Cerebellar cortex (tissue), 1 donor: ENCODE measurements around the gene TTC39C.
A peak's percentile ranks its signal among the peaks of the same experiment; 100 is the strongest.
"Not testable (repeated sequence)": the region's sequence is repeated elsewhere in the genome, so short reads cannot be mapped to it uniquely, and the experiment has no call there.

Experiments used
- DNase-seq: peaks from one replicate; pipeline ENCODE4 v3.0.0-alpha.2; 2015; ENCODE audit warnings: low spot score

TTC39C gene

DNA sequence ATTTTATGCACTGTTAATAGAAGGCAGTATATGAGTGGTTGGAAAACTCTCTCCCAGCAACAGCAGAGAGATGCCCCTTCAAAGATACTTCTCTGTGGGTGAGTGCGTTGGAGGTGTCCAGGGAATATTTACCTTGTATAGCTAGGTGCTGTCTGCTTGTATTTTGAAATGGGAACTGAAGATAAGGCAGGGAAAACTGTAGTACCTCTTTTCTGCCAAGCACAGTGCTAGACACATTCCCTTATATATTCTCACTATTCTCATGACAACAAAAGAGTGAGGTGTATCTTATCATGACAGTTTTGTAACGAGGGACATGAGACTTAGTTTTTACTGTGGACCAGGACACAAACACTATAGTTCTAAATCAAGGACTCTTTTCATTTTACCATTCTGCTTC, 2.1 kb downstream of the TTC39C start:
- peak; percentile 42 for DNase-seq

DNA sequence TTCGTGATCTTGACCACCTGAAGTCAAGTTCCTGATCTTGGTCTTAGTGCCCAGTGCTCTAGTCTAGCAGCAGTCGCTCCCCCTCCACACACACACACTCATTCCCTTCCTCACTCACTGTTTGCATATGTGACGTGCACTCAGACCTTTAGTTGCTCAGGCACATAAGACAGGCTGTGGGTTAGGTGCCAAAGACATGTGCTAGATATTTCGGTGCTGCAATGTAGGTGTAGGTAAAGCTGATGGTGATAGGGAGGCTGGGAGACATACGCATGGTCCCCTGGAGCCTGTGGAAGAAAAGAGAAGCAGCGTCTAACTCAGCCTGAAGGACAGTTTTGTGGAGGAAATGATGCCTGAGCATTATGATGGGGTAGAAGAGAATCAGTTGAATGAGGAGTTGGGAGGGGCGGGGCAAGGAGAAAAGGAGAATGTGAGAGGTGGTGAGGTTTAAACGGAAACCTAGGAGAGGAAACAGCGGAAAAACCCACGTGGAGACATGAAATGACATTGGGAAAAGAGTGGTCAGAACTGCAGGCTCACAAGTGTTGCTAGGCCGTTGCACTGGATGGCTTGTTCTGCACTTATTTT, 3.8 kb downstream of the TTC39C start:
- no peak for DNase-seq

DNA sequence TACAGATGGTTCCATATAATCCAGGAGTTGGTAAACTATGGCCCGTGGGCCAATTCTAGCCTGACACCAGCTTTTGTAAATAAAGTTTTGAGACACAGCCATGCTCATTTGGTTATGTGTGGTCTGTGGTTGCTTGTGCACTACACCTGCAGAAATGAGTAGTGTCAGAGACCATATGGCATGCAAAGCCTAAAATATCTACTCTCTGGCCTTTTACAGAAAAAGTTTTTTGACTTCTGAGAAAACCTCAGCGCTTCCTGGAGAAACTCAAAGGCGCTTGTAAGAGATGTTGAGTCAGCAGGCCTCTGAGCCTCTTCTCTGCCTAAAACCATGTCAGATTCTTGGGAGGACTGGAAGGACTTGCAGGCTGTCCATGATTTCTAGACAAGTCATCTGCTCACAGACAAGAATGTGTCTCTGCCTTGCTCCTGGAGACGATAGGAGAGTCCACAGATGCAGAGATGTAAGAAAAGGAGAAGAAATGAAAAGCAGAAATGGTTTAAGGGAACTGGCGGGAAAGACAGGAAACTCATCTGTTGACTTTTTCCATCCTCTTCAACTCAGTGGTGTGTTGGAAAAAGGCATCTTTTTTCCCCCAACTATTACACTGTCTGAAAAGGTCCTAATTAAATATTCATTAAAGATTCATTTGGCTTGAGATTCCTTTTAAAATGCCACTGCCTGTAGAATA, 5.2 kb downstream of the TTC39C start:
- DNase-seq, result no peak

DNA sequence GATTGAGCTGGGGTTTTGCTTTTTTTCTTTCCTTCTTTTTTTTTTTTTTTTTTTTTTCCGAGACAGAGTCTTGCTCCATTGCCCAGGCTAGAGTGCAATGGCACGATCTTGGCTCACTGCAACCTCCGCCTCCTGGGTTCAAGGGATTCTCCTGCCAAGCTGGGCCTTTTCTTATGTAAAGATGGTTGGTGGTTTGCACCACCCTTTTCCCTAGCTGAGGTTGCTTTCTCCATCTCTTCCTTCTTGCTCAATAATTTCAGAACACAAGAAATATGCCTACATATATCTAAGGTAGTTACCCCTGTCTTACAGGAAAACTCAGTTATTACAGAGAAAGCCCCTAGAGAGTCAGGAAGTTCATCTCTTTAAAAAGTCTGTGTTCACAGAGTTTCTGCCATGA, 7.0 kb downstream of the TTC39C start:
- DNase-seq, result no peak

DNA sequence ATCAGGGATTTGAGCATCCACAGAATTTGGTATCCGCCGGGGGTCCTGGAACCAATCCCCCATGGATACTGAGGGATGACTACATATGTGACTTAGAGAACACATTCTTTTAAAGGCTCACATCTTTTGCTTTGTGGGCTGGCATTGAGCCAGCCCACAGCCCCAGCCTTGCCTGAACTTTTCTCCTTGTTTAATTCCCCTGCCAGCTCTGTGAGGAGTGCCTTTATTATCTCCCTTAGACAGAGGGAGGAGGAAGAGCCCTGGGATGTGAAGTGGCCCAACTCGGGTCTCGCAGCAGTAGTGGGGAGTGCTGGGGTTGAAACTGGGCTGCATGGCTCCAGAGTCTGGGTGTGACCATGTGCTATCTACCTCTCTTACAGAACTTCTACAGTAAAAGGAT, 7.6 kb downstream of the TTC39C start:
- DNase-seq, result no peak

DNA sequence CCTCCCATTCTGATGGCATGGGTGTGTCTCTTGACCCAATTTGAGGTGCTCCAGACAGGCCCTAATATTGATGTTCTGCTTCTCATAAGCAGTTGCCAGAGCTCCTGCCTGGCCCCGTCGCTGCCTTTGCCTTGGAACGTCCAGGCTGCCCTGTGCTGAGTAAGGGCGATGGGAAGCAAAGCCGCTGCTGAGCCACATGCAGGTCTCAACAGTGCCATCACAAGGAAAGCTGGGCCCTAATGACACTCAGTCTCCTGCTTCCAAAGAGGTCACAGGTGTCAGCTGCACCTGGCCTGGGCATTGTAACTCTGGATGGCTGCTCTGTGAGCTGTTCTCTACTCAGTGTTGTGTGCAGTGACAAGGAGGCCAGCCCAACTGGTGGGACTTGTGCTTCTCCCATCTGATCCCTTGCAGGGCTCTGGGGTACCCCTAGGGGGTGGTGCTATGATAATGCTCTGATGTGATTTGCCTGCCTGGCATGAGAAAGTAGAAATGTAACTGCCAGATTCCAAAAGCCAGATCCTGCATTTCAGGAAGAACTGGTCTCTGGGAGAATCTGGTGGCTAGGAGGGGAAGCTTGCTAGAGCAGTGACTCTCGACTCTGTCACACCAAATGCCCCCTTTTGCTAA, 8.7 kb downstream of the TTC39C start:
- no peak for DNase-seq

DNA sequence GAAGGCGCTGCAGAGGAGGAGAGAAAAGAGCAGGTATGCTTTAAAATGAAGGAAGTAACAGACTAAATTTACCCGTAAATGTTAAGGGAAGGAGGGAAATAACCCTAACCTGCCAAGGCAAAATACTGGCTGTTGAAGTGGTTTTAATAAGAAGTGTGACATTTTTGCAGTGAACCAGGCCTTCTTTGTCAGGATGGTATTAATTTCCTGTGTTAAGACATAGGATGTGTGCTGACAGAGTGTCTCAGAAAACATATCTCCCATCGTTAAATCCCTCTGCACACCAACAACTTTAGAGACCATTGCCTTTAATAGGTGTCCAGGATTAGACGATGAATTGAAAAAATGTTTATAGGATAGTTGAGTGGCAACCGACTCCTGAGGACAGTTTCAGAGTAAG, 9.9 kb downstream of the TTC39C start:
- DNase-seq, result no peak

DNA sequence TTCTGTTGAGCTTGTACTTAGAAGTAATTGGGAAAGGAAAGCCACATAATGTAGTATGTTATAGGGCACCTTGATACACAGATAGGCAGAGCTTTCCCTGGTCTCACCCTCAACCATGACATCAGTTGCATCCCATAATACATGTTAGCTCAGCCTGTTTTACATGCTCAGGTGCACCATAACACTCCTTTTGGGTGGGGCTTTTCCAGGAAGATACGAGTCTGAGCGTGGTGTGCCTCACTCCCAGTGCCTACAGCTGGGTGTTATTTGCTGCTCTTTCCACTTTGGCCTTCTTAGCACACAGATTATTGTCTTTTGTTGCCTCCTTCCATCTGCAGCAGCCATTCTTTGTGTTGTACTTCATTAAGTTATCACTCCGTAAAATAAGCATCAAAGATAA, 11.9 kb downstream of the TTC39C start:
- no peak for DNase-seq

DNA sequence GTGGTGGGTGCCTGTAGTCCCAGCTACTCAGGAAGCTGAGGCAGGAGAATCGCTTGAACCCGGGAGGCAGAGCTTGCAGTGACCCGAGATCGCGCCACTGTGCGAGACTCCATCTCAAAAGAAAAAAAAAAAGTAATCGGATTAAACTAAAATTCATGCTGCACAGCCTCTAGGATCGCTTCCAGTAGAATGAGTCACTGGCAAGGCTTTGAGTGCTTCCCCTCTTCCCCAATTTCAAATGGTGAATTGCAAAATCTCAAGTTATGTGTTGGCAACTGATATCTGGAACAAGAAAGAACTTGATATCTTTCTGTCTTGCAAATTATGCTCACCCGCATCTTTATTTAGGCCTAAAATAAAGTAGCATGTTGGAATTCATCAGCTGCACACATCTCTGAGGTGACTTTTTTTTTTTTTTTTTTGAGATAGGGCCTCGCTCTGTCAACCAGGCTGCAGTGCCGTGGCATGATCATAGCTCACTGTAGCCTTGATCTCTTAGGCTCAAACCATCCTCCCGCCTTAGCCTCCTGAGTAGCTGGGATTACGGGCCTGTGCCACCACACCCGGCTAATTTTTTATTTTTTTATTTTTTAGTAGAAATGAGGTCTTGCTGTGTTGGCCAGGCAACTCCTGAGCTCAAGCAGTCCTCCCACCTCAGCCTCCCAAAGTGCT, 12.7 kb downstream of the TTC39C start:
- no peak for DNase-seq

DNA sequence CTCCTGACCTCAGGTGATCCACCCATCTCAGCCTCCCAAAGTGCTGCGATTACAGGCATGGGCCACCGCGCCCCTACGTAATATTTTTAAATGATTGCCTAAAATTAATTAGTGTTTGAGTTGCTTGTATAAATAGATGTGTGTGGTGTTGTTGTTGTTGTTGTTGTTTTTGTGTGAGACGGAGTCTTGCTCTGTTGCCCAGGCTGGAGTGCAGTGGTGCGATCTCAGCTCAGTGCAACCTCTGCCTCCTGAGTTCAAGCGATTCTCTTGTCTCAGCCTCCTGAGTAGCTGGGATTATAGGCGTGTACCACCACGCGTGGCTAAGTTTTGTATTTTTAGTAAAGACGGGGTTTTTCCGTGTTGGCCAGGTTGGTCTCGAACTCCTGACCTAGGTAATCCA, 14.4 kb downstream of the TTC39C start:
- not testable (repeated sequence) for DNase-seq

DNA sequence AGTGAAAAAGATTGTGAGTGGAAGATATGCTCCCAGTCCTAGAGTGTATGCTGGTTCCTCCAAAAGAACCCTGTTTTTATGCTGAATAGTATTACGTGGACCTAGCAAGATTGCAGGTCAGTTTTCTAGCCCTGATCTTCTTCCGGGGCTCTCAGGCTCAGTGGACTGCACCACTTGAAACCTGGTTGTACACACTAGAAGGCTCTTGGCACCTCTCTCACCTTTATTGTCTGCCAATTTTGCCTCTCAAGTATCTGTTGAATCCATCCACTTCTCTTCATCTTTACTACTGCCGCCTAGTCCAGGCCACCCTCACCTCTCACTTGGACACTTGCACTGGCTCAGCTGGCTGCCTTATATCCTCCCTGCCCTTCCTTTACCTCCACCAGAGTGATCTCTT, 16.8 kb downstream of the TTC39C start:
- DNase-seq, result no peak

DNA sequence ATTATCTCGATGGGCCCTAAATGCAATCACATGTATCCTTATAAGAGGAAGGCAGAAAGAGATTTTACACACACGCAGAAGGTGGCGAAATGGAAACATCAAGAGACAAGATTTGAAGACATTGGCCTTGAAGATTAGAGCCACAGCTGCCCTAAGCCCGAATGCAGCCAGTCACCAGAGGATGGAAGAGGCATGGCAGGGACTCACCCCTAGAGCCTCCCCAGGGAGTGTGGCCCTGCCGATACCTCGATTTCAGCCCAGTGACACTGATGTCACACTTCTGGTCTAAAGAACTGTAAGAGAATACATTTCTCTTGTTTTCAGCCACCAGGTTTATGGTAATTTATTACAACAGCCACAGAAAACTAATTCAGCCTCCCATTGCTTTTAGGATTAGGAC, 17.4 kb downstream of the TTC39C start:
- no peak for DNase-seq

DNA sequence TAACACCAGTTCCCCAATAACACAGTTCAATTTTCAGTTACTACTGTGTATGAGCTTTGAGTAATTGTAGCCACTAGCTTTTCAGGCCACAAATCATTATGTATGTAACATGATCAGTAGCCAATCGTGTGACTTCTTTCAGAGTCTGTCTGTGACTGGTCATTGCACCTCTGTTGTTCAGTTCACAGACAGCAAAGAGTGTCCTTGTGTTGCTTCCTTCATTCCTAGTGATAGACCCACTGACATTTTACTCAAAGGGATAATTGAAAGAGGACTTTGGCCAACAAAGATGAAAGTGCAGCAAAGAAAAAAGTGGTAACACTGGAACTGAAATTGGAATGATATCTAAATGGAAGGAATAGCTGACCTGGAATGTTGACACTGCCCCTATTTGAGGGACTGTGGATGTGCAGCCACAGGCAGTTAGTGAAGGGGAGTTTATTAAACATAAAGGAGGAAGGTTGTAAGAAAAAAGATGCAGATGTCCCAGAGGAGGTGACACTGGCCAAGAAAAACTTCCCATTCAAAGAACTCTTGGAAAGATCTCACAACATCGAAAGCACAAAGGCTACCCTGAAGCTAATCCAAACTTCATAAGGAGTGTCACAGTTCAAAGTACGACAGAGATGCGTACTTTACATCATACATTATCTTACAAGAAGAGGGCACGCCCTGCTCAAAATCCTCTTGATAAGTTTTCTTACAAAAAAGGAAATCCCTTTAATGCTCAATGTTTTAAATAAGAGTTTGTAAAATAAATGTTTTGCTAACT, 19.3 kb downstream of the TTC39C start:
- DNase-seq, result no peak

DNA sequence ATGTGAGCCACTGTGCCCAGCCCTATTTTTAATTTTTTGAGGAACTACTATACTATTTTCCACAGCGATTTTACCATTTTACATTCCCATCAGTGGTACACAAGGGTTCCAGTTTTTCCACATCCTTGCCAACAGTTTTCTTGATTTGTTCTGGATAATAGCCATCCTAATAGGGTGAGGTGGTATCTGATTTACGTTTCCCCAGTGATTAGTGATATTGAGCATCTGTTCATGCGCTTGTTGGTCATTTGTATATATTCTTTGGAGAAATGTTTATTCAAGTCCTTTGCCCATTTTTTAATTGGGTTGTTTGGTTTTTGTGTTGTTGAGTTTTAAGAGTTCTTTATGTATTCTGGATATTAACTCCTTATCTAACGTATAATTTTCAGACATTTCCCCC, 20.8 kb downstream of the TTC39C start:
- DNase-seq, result no peak

DNA sequence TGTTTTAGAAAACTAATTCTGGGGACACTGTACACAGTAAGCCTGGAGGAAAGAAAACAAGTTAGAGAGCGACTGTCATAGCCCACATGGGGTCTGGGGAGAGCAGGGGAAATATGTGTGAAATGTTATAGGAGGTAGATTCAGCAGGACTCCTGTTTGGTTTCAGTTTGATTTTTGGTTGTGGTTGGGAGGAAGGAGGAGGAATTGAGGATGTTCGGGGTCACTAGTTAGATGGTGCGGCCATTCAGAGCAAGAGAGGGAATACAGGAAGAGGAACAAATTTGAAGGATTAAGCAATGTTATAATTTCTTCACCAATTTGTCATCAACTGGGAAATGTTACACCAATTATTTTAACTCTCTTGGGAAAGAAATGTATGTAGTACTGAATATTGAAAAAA, 25.1 kb downstream of the TTC39C start:
- no peak for DNase-seq

DNA sequence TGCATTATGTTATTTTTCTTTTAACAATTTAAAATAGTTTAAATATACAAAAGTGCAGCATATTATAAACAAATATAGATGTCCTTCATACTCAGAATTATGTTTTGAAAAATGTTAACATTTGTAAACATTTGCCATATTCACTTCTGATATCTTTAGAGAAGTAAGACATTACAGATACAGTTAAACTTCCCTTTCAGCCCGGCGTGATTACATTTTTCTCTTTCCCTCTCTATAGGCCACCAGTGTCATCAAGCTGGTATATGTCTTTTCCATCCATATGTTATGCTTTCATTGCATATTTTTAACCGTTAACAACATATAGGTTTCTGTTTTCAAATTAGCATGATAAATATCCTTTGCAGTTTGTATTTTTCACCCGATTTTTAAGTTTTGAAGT, 27.1 kb downstream of the TTC39C start:
- no peak for DNase-seq

DNA sequence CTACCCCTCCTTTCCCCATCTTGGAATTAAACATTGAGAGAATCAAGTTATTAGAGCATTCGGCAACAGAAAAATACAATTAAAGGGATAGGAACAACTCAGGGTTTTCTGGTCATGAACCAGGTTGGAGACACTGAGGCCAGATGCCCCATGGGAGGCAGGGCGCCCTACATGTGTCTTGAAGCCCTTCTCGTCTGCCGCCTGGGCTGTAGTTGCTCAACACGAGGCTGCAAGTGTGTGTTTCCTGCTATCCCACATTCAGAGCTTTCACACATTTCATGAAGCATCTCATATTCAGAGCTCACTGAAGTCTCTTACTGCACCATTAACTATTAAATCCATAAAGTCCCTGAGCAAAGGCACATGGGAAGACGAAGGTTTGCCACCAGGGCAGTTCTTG, 28.8 kb downstream of the TTC39C start:
- DNase-seq, result no peak

DNA sequence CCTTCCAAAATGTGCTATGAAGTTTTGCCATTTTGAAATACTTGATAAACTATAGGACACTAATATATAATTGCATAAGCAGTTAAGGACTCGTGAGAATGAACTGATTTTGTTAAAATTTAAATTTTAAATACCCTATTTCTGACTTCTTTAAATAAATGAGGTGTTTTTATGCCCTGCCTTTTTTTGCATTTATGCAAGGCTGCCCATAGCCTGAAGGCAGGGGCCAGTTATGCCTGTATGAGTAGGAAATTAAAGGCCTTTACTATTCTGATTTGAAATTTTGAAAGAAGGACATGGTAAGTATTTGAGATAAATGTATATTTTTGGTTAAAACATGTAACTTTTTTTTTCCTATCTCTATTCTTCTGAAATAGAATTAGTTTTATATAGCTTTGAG, 33.7 kb downstream of the TTC39C start:
- no peak for DNase-seq

DNA sequence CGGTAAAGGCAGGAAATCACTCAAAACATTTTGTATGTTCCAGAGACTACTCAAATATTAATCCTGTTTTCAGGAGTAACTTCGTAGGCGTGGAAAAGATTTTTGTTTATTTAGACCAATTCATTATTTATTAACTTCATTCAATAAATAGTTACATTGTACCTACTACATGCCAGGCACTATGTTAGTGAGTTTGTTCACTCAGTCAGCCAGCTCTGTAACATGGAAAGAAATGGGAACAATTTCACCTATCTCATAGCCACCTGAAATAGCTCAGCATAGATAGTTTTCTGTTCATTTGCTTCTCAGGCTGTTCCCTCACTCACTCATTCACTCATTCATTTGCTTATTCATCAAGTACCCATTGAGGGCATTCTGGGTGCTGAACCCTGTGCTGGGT, 34.6 kb downstream of the TTC39C start:
- DNase-seq, result no peak

DNA sequence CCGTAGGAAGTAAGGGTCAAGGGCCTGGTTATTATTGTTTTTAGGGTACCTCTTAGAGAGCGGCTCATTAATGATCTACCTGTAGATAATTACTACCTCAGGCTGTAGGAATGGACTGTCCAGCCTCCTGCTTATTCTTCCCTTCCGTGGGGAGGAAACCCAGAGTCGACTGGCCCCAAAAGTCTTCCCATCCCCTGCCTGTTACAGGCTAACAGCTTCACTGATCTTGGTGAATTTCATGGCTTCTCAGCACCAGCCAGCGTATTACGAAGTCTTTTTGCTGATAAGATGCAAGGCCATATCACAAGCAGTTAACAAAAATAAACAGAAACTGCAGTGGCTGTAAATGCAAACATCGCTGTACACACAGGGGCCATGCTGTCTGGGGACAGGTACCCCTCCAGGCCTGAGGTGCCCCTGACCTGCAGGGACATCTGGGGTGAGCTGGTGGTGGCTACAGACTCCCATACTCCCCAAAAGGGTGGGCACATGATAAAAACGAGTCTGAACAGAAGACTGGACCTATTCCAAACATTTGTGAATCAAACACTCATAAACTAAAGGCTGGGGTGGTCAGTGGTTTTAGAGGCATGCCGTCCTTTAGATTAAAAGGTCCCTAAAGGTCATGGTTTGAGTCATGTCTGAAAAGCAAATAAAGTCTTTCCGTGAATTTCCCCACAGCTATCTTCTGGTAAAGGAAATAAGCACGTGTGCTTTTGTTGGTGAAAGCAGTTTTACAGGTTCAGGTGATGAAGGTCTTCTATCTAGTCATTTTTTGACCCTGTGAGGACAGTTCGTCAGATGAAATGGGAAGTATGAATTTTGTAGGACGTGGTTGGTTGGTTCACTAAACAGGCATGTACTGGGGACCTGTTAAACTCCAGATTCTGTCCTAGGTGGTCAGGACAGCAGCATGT, 36.7 kb downstream of the TTC39C start:
- DNase-seq, result no peak

DNA sequence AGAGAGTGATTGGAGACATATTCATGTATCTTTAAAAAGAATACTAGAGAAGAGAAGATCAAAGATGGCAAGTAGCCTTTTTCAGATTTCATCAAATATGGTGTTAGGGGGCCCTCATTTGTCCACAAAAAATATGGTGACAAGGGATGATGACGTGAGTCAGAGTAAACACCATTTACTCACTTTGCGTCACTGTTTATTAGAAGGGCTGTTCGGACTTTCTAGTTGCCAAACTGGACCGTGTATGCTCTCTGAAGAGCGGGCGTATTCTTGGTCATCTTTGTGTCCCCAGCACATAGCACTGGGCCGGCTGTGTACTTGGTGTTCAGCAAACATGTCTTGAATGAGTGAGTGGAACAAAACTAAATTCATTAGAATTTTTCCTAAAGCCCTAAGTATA, 37.5 kb downstream of the TTC39C start:
- DNase-seq, result peak; percentile 4
